NT2/D1 (cell line): Measurements from ENCODE around the gene TADA1.
"Not testable (repeated sequence)": the region's sequence is repeated elsewhere in the genome, so short reads cannot be mapped to it uniquely, and the experiment has no call there.

Experiments
- SUZ12 ChIP-seq: IDR thresholded peaks from 2 replicates; pipeline ENCODE4 v1.6.1; 2011; ENCODE audit not compliant: insufficient read length, insufficient read depth; ENCODE audit errors: extremely low read depth
- YY1 ChIP-seq: IDR thresholded peaks from 2 replicates; pipeline ENCODE4 v1.6.1; 2011; ENCODE audit not compliant: insufficient read length, insufficient read depth
- ZNF274 ChIP-seq: IDR thresholded peaks from 2 replicates; pipeline ENCODE4 v1.6.1; 2011; ENCODE audit warnings: mild to moderate bottlenecking, low read depth, low read length

DNA sequence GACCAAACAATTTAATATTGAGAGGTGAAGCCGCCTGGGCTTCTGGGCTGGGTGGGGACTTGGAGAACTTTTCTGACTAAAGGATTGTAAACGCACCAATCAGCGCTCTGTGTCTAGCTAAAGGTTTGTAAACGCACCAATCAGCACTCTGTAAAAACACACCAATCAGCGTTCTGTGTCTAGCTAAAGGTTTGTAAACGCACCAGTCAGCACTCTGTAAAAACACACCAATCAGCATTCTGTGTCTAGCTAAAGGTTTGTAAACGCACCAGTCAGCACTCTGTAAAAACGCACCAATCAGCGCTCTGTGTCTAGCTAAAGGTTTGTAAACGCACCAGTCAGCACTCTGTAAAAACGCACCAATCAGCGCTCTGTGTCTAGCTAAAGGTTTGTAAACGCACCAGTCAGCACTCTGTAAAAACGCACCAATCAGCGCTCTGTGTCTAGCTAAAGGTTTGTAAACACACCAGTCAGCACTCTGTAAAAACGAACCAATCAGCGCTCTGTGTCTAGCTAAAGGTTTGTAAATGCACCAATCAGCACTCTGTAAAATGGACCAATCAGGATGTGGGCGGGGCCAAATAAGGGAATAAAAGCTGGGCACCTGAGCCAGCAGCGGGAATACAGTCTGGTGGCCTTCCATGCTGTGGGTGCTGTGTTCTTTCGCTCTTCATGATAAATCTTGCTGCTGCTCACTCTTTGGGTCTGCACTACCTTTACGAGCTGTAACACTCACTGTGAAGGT is 2.3 kb upstream of the TADA1 start:
- TF ChIP-seq ZNF274, YY1, SUZ12: not testable (repeated sequence)
